ENCODE data around the gene OR4Q3. TPM values are rescaled to one million over a fixed set of nuclear protein-coding genes. Genes with fewer than 3 reads are reported as not detected.

OR4Q3 gene
- total RNA-seq, result not detected in 2 replicates

GRCh38 chr14:19743256-19743655 is at the start of gene OR4Q3:
TSS of gene OR4Q3 (plus strand) at chr14:19743571.

GRCh38 chr14:19773204-19773603 is 29.8 kb downstream of the OR4Q3 start, which contains the start of gene OR4M1:
TSS of gene OR4M1 (plus strand) at chr14:19773504. CDS start at chr14:19780323, 6,819 bp downstream.

Other genes with a start within 250 kb of the OR4Q3 start
- gene OR11H2, start 29.7 kb upstream of the OR4Q3 start, total RNA-seq, result not detected in 2 replicates
- not detected in 2 replicates for gene OR4M1, start 29.9 kb downstream of the OR4Q3 start, total RNA-seq
- gene OR4N2, start 60.2 kb downstream of the OR4Q3 start, total RNA-seq, result not detected in 2 replicates
- not detected in 2 replicates for gene OR4K2, start 131.6 kb downstream of the OR4Q3 start, total RNA-seq
- gene OR4K5, start 177.0 kb downstream of the OR4Q3 start, total RNA-seq, result not detected in 2 replicates
- not detected in 2 replicates for gene OR4K1, start 187.3 kb downstream of the OR4Q3 start, total RNA-seq
- not detected in 2 replicates for gene OR4K15, start 232.0 kb downstream of the OR4Q3 start, total RNA-seq